Ectodermal cell (in vitro differentiated cells): Measurements from ENCODE around the gene DCANP1.

Experiments used
- H3K27ac ChIP-seq: 2 replicates; pipeline ENCODE4 v1.7.0; 2013; ENCODE audit warnings: mild to moderate bottlenecking, low read depth, low read length; ENCODE audit not compliant: insufficient read depth, poor library complexity, severe bottlenecking
- H3K27me3 ChIP-seq: 2 replicates; pipeline ENCODE4 v1.7.0; 2013; ENCODE audit warnings: mild to moderate bottlenecking, low read length; ENCODE audit not compliant: insufficient read depth, control insufficient read depth, poor library complexity, severe bottlenecking
- H3K36me3 ChIP-seq: one replicate; pipeline ENCODE4 v1.7.0; 2013; ENCODE audit warnings: low read length; ENCODE audit not compliant: control insufficient read depth, insufficient read depth
- H3K4me1 ChIP-seq: one replicate; pipeline ENCODE4 v1.7.0; 2013; ENCODE audit warnings: low read length; ENCODE audit not compliant: control insufficient read depth, insufficient read depth
- H3K4me3 ChIP-seq: 2 replicates; pipeline ENCODE4 v1.7.0; 2013; ENCODE audit warnings: low read depth, low read length, control low read depth; ENCODE audit not compliant: insufficient read depth
- H3K9me3 ChIP-seq: 2 replicates; pipeline ENCODE4 v1.7.0; 2013; ENCODE audit warnings: mild to moderate bottlenecking, low read length, moderate library complexity; ENCODE audit not compliant: control insufficient read depth
- WGBS, 2 experiments: methylation state at CpG; one replicate each; pipeline ENCODE4 v1.1.7; 2013; ENCODE audit warnings: missing lambda C conversion rate in 2 of 2; 5-methylcytosine and 5-hydroxymethylcytosine counted together

DCANP1 gene

DNA sequence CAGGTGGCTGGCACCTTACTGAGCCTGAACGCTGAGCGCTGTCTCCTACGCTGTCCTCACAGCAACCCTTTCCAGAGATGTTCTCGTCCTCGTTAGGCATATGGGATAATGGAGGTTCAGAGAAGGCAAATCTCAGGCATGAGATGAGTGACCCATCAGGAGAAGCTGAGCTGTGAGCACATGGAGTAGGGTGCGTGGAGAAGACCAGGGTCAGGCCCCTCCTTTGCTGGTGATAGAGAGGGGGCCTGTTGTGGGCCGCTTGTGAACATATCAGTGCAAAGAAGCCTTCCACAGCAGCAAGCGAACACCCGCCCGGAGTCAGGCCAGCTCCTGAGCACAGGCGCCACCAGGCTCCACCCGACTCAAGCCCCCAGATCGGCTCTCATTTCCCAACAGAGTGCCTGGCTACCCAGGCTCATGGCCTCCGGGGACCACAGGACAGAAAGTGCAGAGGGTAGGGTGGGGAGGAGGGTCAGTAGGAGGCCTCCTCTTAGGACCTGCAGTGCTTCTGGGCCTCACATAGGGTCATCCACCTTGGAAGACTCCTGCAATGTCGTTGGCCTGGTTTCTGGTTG, 20.0 kb upstream of the DCANP1 start:
- Histone ChIP-seq H3K27me3 (peaks cover 98% of the 10 kb centered on the region), H3K27ac (no peak overlapping the region), H3K9me3 (no peaks in the 10 kb centered on the region), H3K4me3 (peak overlapping the region; percentile 11), H3K4me1 (peaks cover 14% of the 10 kb centered on the region), H3K36me3 (no peaks in the 10 kb centered on the region)
- WGBS, 2 experiments = 44 to 45% methylated on average over 15 of the region's 15 CpGs

DNA sequence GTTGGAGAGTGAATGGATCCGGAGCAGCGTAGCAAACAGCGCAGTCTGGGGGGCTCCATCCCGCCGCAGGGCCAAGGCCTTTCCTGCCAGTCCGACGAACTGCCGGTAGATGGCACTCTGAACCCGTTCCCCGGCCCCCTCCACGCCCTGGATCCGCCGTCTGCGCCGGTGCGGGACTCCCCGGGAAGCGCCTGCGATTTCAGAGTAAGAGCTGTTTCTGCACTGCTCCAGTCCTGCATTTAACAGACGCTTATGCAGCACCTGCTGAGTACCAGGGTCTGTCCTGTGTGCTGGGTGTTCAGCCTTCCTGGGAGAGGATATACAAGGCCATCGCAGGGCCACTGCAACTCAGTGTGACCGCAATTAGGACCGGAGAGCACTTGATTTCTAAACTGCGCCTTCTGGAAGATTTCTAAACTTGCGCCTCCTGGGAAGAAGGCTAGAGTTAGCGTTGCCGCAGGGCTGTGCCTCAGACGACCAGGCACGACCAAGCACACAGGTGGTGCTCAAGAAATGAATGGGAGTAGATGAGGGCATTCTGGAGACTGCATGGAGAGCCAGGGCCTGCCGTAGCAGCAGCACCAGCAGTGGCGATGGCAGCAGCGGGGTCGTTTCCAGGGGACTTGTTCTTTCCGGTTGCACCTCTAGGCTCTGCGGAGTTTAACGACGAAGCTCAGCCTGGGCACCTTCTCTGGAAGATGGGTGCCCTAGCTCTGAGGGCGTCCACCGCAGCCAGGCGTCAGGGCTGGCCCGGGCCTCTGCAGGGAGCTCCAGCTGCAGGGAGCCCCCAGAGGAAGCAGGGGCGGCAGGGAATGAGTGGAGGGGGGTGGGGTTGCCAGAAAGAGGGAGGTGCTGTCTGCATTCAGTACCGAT, 19.3 kb upstream of the DCANP1 start:
- H3K4me1 ChIP-seq = peaks cover 14% of the 10 kb centered on the region
- H3K36me3 ChIP-seq = no peaks in the 10 kb centered on the region
- H3K27ac ChIP-seq = no peak overlapping the region
- no peaks in the 10 kb centered on the region for H3K9me3 ChIP-seq
- WGBS, 2 experiments = 2% methylated on average over 43 of the region's 43 CpGs
- peak overlapping the region; percentile 11 for H3K4me3 ChIP-seq
- peaks cover 98% of the 10 kb centered on the region for H3K27me3 ChIP-seq

DNA sequence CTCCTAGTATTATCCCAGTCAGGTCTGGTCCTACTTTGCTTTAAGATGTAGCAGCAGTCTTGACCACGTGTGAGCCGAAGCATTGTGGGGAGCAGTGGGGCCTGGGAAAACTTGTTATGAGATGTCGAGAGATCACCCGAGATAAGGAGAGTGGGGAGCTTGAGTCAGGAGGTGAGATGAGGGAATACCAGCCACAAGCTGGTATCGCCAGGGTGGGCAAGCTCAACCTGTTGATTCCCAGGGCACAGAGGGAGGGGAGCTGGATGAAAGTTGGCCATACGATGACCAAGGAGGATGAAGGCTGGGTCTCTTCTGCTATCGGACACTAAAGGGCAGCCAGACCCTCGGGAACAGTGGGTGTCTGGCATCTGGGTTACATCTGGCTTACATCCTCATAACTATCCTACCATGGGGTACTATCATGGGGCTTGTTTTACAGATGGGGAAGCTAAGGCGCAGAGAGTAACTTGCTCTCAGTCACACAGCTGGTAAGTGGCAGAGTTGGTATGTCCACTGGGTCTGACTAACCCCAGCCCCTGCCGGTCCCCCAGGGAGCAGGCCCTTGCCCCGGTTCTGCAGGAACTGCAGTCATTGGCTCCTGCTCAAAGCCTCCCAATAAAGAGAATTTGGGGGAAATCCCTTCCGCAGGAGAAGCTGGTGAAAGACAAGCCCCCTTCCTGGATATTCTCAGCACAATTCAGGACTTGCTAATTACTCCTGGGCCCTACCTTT, 18.4 kb upstream of the DCANP1 start:
- Histone ChIP-seq H3K27me3 (peaks cover 98% of the 10 kb centered on the region), H3K36me3 (no peaks in the 10 kb centered on the region), H3K4me3 (no peak overlapping the region), H3K4me1 (peaks cover 14% of the 10 kb centered on the region), H3K27ac (no peak overlapping the region), H3K9me3 (no peaks in the 10 kb centered on the region)
- 56 to 61% methylated on average over 12 of the region's 12 CpGs for WGBS, 2 experiments

DNA sequence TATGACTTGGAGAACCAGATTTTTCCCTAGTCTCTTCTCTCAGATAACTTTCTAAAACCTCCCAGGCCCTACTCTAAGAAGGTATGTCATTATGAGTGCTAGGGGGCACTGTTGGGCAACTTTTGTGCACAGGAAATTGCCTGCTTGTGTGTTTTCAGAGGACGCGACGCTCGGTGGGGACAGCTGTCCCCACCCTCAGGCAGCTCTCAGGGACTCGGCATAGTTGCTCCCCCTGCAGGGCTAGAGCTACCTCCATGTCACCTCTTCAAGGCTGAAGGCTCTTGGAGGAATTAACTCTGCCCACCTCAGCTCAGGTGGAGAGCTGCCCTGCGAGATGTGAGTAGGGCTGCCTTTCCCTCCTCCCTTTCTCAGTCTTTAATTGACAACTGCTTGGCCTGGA, 15.2 kb upstream of the DCANP1 start:
- Histone ChIP-seq H3K36me3 (no peaks in the 10 kb centered on the region), H3K27me3 (peaks cover 85% of the 10 kb centered on the region), H3K4me3 (no peak overlapping the region), H3K9me3 (no peaks in the 10 kb centered on the region), H3K4me1 (peaks cover 12% of the 10 kb centered on the region), H3K27ac (no peak overlapping the region)
- 8 to 9% methylated on average over 6 of the region's 6 CpGs for WGBS, 2 experiments

DNA sequence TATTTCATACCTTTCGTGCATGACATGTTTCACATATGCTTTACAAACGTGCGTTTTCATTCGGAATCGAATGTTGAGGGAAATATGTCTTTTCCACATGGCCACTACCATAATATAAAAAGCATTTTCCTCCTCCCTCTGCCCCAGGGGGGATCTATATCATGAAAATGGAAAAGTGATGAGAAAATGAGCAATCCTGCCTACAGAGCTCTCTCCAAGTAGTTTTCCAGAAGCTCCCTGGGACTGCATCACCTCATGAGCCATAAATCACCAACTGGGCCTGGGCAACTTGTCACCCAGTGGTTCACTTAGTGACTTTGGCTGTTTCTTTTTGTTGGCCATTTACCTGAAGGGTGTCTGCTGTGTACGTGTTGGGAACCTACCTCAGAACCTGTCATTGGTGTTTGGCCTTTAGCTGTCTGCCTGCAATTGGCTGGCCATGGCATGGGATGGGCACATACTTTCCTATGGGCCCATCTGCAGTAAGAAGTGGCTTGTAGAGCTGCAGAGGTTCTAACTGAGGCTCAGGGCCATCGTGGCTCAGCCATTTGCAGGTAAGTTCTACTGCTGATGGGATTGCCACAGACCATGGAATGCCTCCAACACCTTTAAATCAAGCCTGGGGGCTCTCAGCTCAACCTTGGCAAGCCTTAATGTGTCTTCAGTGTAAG, 14.5 kb upstream of the DCANP1 start:
- H3K27ac ChIP-seq = no peak overlapping the region
- H3K4me1 ChIP-seq = peaks cover 5% of the 10 kb centered on the region
- H3K9me3 ChIP-seq = no peaks in the 10 kb centered on the region
- H3K36me3 ChIP-seq = no peaks in the 10 kb centered on the region
- H3K4me3 ChIP-seq = no peak overlapping the region
- peaks cover 85% of the 10 kb centered on the region for H3K27me3 ChIP-seq
- 85 to 88% methylated on average over 7 of the region's 7 CpGs for WGBS, 2 experiments

DNA sequence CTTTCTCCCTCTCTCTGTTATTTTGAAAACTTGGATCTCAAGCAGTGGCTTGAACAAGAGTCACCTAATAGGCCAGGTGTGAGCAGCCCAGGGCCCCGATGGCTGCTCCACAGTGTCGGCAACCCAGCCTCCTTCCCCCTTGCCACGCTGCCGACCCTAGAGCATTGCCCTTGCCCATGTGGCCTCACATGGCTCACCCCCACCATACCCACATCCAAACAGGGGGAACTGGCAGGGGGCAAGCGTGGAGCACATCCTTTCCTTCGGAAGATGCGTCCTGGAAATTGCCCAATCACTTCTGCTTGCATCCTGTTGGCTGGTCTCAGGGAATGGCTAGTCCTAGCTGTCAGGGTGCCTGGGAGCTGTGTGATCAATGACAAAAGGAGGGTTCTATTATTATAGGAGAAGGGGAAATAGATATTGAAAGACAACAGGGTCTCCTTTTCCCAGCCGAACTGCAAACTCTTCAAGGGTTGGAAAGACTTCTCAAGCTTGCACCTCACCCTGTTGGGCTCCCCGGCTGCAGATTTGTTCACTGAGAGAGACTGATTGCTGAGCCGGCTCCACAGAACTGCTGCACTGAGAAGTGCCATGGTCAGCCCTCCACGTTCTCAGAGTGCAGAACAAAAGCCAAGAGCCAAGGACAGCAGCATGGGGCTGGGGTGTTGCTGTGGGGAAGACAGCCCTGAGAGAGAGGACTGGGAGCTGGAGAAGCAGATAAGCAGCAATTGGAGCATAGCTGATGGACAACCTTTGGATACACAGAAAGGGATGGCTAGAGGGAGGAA, 13.3 kb upstream of the DCANP1 start:
- H3K4me1 ChIP-seq = no peaks in the 10 kb centered on the region
- whole genome bisulfite sequencing, 2 experiments = 75 to 83% methylated on average over 11 of the region's 11 CpGs
- H3K4me3 ChIP-seq = no peak overlapping the region
- no peaks in the 10 kb centered on the region for H3K36me3 ChIP-seq
- H3K27me3 ChIP-seq = peaks cover 82% of the 10 kb centered on the region
- H3K27ac ChIP-seq = no peak overlapping the region
- no peaks in the 10 kb centered on the region for H3K9me3 ChIP-seq

DNA sequence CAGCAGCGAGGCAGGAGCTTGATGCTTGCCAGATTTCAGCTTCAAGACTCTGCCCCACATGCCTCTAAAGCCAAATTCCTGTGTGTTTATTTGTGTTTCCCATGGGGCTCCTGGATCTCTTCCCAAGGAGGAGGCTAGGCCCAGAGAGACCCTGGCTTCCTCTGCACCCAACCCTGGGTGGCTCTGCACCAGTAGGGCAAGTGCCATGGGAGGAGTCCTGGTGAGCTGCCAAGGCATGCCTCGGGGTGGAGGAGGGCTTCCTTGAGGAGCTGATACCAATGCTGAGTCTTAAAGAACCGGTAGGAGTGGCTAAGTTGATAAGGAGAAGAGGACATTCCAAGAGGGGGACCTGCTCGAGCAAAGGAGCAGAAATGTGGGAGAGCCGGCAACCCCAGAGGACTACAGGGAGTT, 11.8 kb upstream of the DCANP1 start:
- peaks cover 67% of the 10 kb centered on the region for H3K27me3 ChIP-seq
- H3K4me1 ChIP-seq = no peaks in the 10 kb centered on the region
- no peaks in the 10 kb centered on the region for H3K36me3 ChIP-seq
- 82 to 86% methylated on average over 5 of the region's 5 CpGs for WGBS, 2 experiments
- H3K4me3 ChIP-seq = no peak overlapping the region
- no peak overlapping the region for H3K27ac ChIP-seq
- no peaks in the 10 kb centered on the region for H3K9me3 ChIP-seq

DNA sequence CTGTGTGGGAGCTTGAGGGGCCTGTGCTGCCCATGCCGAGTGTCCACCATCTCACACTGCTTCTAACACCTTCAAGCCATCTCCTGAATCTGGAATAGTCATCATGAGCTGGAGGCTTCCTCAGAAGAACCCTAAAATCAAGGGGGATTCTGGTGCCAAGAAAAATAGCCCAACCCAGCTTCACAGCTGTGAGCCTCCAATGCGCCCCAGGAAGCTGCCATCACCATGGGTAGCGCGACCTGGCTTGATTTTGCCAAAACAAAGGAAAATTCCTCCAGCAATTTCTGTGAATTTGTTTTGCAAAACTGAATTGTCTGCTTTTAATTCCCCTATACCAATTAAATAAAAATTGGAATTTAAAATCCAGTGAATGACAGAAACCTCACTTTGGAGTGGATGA, 11.2 kb upstream of the DCANP1 start:
- Histone ChIP-seq H3K27ac (no peak overlapping the region), H3K9me3 (no peaks in the 10 kb centered on the region), H3K36me3 (no peaks in the 10 kb centered on the region), H3K4me1 (no peaks in the 10 kb centered on the region), H3K27me3 (peaks cover 62% of the 10 kb centered on the region), H3K4me3 (no peak overlapping the region)
- 95 to 97% methylated on average over 4 of the region's 4 CpGs for WGBS, 2 experiments

DNA sequence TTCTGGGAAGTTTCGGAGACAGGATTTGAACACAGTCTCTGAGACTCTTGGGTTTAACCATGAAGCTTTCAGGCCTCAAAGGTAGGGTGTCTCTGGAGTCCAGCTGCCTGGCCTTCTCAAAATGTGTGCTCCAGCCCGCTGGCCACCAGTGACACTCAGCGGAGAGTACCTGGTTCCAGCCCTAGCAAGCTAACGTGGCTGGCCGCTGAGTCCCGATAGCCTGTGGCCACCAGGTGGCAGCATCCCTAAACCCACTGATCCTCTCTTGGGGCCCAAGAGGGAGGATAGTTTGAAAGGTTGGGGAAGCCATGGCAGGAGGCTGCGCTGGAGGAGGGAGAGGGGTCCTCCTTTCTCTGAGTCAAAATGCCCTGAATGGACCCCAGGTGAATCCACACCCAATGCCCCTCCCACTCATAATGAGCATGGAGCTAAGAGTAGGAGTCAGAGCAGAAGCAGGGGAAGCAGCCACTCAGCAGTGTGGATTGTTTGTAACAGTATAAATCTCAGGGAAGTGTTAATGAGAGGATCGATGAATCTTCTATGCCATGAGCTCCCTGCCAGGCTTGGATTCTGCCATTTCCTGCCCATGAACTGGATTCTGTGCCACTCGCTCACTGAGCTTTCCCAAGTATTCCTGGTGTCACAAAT, 10.4 kb upstream of the DCANP1 start:
- 45 to 47% methylated on average over 9 of the region's 9 CpGs for WGBS, 2 experiments
- H3K27me3 ChIP-seq = peaks cover 54% of the 10 kb centered on the region
- no peaks in the 10 kb centered on the region for H3K9me3 ChIP-seq

More for the DNA sequence above, 10.4 kb upstream of the DCANP1 start:
- no peaks in the 10 kb centered on the region for H3K4me1 ChIP-seq
- no peaks in the 10 kb centered on the region for H3K36me3 ChIP-seq
- no peak overlapping the region for H3K27ac ChIP-seq
- no peak overlapping the region for H3K4me3 ChIP-seq
